Neuron (in vitro differentiated cells): ENCODE data around the gene OBP2A.

ENCODE experiments used
- H2AFZ ChIP-seq: one replicate; pipeline ENCODE4 v1.6.1; 2013; ENCODE audit warnings: low read depth, mild to moderate bottlenecking, inconsistent platforms, low read length, moderate library complexity
- H3K27me3 ChIP-seq: one replicate; pipeline ENCODE4 v1.6.1; 2013; ENCODE audit warnings: low read length; ENCODE audit not compliant: insufficient read depth
- H3K36me3 ChIP-seq: one replicate; pipeline ENCODE4 v1.6.1; 2013; ENCODE audit warnings: low read length; ENCODE audit not compliant: insufficient read depth
- H3K4me1 ChIP-seq: one replicate; pipeline ENCODE4 v1.6.1; 2013; ENCODE audit warnings: low read length; ENCODE audit not compliant: insufficient read depth
- H3K4me3 ChIP-seq: 2 replicates; pipeline ENCODE4 v1.5.1; 2013; ENCODE audit warnings: mild to moderate bottlenecking, low read length, moderate library complexity
- H3K9me3 ChIP-seq: one replicate; pipeline ENCODE4 v1.6.1; 2013; ENCODE audit warnings: low read length

Gene OBP2A

DNA sequence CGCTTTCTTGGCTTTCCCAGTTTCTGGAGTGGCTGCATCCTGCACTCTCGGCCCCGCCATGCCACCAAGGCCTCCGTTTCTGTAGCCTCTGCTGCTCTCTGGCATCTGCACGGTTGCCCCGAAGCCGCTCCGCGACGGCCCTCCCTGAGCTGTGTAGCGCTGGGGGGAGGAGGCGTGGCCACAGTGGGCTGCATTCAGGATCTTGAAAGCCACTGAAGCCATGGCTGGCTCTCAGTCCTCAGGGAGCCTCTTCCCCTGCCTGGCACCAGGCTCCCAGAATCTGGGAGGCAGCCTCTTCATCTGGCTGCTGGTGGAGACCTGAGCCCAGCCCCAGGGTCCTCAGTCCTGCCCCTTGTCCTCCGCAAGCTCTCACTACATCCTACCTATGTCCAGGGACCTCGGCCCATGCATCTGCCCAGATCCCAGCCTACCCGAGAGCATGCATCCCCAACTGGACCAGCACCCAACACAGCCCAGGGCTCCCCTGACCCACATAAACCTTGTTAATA is 40.7 kb downstream of the OBP2A start:
- Histone ChIP-seq H3K36me3 (no peaks in the 10 kb centered on the region), H3K4me3 (no peak overlapping the region), H3K9me3 (no peaks in the 10 kb centered on the region), H3K27me3 (peaks cover 6% of the 10 kb centered on the region), H3K4me1 (no peaks in the 10 kb centered on the region), H2AFZ (no peak overlapping the region)

DNA sequence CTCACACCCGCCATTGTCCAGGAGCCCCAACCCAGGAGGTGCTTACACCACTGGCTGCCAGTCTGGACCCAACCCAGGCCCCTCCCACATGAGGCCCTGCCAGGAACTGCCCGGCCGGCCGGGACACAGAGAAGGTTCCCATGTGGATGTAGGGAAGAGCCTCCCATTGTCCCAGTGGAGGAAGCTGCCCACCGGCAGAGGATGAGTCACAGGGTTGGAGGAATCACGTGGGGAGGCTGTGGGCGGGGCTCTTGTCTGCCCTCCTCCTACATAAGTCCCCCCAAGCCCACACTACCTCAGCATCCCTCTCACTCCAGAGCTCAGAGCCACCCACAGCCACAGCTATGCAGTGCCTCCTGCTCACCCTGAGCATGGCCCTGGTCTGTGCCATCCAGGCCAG is 41.7 kb downstream of the OBP2A start:
- no peak overlapping the region for H3K4me3 ChIP-seq
- H3K27me3 ChIP-seq: peaks cover 6% of the 10 kb centered on the region
- H3K36me3 ChIP-seq: no peaks in the 10 kb centered on the region

GRCh38 chr9:135588371-135588770 is 42.4 kb downstream of the OBP2A start:
- no peaks in the 10 kb centered on the region for H3K36me3 ChIP-seq
- H2AFZ ChIP-seq: no peak overlapping the region
- H3K27me3 ChIP-seq: peaks cover 6% of the 10 kb centered on the region
- no peak overlapping the region for H3K4me3 ChIP-seq
- no peaks in the 10 kb centered on the region for H3K4me1 ChIP-seq
- H3K9me3 ChIP-seq: no peaks in the 10 kb centered on the region

More for the DNA sequence above, 41.7 kb downstream of the OBP2A start:
- Histone ChIP-seq H3K4me1 (no peaks in the 10 kb centered on the region), H2AFZ (no peak overlapping the region), H3K9me3 (no peaks in the 10 kb centered on the region)

DNA sequence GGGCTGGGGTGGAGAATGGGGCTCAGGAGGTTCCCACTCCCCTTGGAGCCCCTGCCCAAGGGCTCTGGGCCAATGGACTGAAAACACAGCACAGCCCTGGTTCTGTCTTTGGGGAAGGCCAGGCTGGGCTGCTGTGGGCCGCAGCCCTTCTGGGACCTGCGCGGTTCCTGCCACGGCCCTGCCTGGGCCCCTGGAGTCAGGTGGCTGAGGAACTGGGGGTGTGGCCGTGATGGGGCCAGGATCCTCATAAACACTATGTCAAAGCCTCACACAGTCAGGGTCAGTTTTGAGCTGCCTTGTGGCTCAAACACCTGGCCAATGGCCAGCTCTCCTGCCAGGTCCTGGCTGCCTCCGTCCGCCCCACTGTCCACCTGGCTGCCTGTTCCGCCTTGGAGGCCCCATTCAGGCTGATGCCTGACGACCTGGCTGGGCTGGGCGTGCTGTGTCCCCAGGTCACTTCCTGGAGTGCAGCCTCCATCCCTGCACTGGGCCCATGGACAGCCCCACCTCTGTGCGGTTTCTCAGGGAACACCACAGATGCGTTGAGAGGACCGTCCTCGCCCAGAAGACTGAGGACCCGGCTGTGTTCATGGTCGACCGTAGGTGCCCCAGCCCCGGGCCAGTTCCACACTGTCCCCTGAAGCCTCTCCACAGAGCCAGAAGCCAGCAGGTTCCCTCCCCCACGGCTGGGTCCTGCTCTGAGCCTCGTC is 43.1 kb downstream of the OBP2A start:
- peaks cover 6% of the 10 kb centered on the region for H3K27me3 ChIP-seq
- H3K36me3 ChIP-seq: no peaks in the 10 kb centered on the region
- no peak overlapping the region for H2AFZ ChIP-seq
- no peak overlapping the region for H3K4me3 ChIP-seq
- H3K4me1 ChIP-seq: no peaks in the 10 kb centered on the region
- no peaks in the 10 kb centered on the region for H3K9me3 ChIP-seq

GRCh38 chr9:135589596-135590485 is 43.9 kb downstream of the OBP2A start:
- H3K4me3 ChIP-seq: no peak overlapping the region
- H3K36me3 ChIP-seq: no peaks in the 10 kb centered on the region
- H2AFZ ChIP-seq: no peak overlapping the region
- H3K4me1 ChIP-seq: no peaks in the 10 kb centered on the region
- peaks cover 6% of the 10 kb centered on the region for H3K27me3 ChIP-seq
- H3K9me3 ChIP-seq: no peaks in the 10 kb centered on the region

DNA sequence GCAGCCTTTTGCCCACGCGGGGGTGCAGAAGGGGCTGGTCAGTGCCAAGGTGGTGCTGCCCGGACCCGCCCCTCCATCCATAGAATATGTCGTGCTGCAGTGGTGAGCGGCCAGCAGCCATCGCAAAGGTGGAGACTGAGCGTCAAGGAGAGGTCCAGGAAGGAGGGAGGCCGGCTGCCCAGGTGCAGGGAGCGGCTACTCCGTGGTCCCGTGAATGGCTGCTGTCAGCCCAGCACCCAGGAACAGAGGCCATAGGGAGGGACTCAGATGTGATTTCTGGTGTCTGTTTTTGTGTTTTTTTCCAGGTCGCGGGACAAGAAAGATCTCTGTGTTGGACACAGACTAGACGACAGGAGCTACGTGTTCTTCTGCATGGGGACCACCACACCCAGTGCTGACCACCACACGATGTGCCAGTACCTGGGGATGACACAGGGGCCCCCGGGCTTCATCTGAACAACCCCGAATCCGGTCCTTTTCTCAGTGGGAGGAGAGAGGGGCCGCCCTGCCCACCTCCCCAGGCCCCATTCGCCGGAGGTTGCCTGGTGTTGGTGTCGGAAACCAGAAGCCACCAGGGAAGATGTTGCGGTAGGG is 44.7 kb downstream of the OBP2A start:
- H3K4me1 ChIP-seq: no peaks in the 10 kb centered on the region
- H3K9me3 ChIP-seq: no peaks in the 10 kb centered on the region
- no peaks in the 10 kb centered on the region for H3K36me3 ChIP-seq
- no peak overlapping the region for H3K4me3 ChIP-seq
- H2AFZ ChIP-seq: no peak overlapping the region
- H3K27me3 ChIP-seq: peaks cover 4% of the 10 kb centered on the region

GRCh38 chr9:135591506-135592330 is 45.8 kb downstream of the OBP2A start:
- no peaks in the 10 kb centered on the region for H3K9me3 ChIP-seq
- H3K4me3 ChIP-seq: no peak overlapping the region
- no peaks in the 10 kb centered on the region for H3K4me1 ChIP-seq
- H3K27me3 ChIP-seq: peaks cover 4% of the 10 kb centered on the region
- no peak overlapping the region for H2AFZ ChIP-seq
- H3K36me3 ChIP-seq: no peaks in the 10 kb centered on the region

GRCh38 chr9:135592331-135592590 is 46.3 kb downstream of the OBP2A start:
- Histone ChIP-seq H3K4me1 (no peaks in the 10 kb centered on the region), H3K27me3 (peaks cover 4% of the 10 kb centered on the region), H2AFZ (no peak overlapping the region), H3K4me3 (no peak overlapping the region), H3K36me3 (no peaks in the 10 kb centered on the region), H3K9me3 (no peaks in the 10 kb centered on the region)

DNA sequence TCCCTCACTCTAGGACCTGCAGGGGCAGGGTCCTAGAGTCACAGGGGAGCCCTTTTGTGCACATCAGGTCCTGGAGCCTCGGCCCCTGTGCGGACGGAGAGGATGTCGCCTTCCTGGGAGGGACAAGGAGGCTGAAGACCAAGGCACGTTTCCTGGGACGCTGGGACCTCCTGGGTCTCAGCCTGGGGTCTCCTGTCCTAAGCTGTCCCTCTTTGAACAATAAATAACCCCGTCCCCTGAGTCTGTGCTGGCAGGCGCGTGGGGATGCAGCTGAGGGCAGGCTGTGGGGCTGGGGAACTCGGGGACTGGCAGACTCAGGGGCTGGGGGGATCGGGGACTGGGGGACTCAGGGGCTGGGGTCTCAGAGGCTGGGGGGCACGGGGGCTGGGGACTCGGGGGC is 46.7 kb downstream of the OBP2A start:
- Histone ChIP-seq H3K4me1 (no peaks in the 10 kb centered on the region), H3K36me3 (no peaks in the 10 kb centered on the region), H3K27me3 (peaks cover 4% of the 10 kb centered on the region), H2AFZ (no peak overlapping the region), H3K4me3 (no peak overlapping the region), H3K9me3 (no peaks in the 10 kb centered on the region)

GRCh38 chr9:135596211-135596610 is 50.3 kb downstream of the OBP2A start:
- Histone ChIP-seq H3K27me3 (peaks cover 2% of the 10 kb centered on the region), H2AFZ (no peak overlapping the region), H3K4me1 (no peaks in the 10 kb centered on the region), H3K36me3 (no peaks in the 10 kb centered on the region), H3K4me3 (no peak overlapping the region), H3K9me3 (no peaks in the 10 kb centered on the region)
